HepG2 (cell line): ENCODE data around the gene PXMP4. TPM values are rescaled to one million over a fixed set of nuclear protein-coding genes. Genes with fewer than 3 reads are reported as not detected.

Experiments used
- ARNTL ChIP-seq: sonication (generic); formaldehyde crosslinking; IDR thresholded peaks from 2 replicates; pipeline ENCODE4 v1.4.0; 2020; ENCODE audit warnings: mild to moderate bottlenecking, missing genetic modification reagents
- CREB1 ChIP-seq, 2 experiments: fragments of 450-650 bp in 1 of 2; IDR thresholded peaks; 2 replicates each; pipeline ENCODE4 v1.6.1; 2016 to 2017; ENCODE audit warnings: control low read depth in 1 of 2, mild to moderate bottlenecking in 1 of 2, missing compliant biosample characterization in 1 of 2, missing genetic modification characterization in 1 of 2
- HDAC1 ChIP-seq: sonication (generic); formaldehyde crosslinking; IDR thresholded peaks from 2 replicates; pipeline ENCODE4 v1.5.1; 2020; ENCODE audit warnings: mild to moderate bottlenecking, missing genetic modification reagents
- MATR3 ChIP-seq: sonication (generic); formaldehyde crosslinking; IDR thresholded peaks from 2 replicates; pipeline ENCODE4 v1.4.0; 2020; ENCODE audit warnings: missing genetic modification reagents
- PATZ1 ChIP-seq: sonication (generic); formaldehyde crosslinking; IDR thresholded peaks from 2 replicates; pipeline ENCODE4 v1.4.0; 2020; ENCODE audit warnings: missing genetic modification reagents
- SKI ChIP-seq: fragments of 450-650 bp; IDR thresholded peaks from one replicate; pipeline ENCODE4 v1.6.1; 2018; ENCODE audit warnings: mild to moderate bottlenecking; ENCODE audit not compliant: partially characterized antibody
- SP140L ChIP-seq: sonication (generic); formaldehyde crosslinking; IDR thresholded peaks from 2 replicates; pipeline ENCODE4 v1.4.0; 2020; ENCODE audit warnings: missing genetic modification reagents, borderline replicate concordance
- SP4 ChIP-seq: sonication (generic); formaldehyde crosslinking; IDR thresholded peaks from 2 replicates; pipeline ENCODE4 v1.8.1; 2023; ENCODE audit warnings: mild to moderate bottlenecking, missing genetic modification reagents
- TARDBP ChIP-seq: sonication (generic); formaldehyde crosslinking; IDR thresholded peaks from 2 replicates; pipeline ENCODE4 v1.8.0; 2022; ENCODE audit warnings: mild to moderate bottlenecking, missing genetic modification reagents
- ZFP82 ChIP-seq: sonication (generic); formaldehyde crosslinking; IDR thresholded peaks from 2 replicates; pipeline ENCODE4 v1.5.1; 2020; ENCODE audit warnings: mild to moderate bottlenecking, missing genetic modification reagents, borderline replicate concordance
- ZNF768 ChIP-seq: sonication (generic); formaldehyde crosslinking; IDR thresholded peaks from 2 replicates; pipeline ENCODE4 v1.4.0; 2020; ENCODE audit warnings: missing genetic modification reagents
- polyA plus RNA-seq, 8 experiments: library from polyadenylated mRNA; depleted of rRNA in 3 of 8; stranded (reverse) in 7 of 8; unstranded in 1 of 8; fragments of >200 nt; fragmentation: Illumina TruSeq in 4 of 8; extraction: Trizol in 4 of 8; gene quantifications; 2 replicates each; pipeline versions ENCODE4 v1.2.1 to v1.2.3, GENCODE V29; 2011 to 2016; ENCODE audit warnings: low read depth in 4 of 8, missing spikeins in 1 of 8, mixed read lengths in 1 of 8; ENCODE audit not compliant: insufficient read depth in 1 of 8
- total RNA-seq, 5 experiments: library from RNA; depleted of rRNA; stranded (reverse); fragments of >200 nt; fragmentation: Illumina TruSeq; extraction: Trizol; gene quantifications; 2 replicates each; pipeline ENCODE4 v1.2.3, GENCODE V29; 2016; ENCODE audit warnings: low read depth in 1 of 5
- TF ChIP-seq, protein P1 (sequence below): sonication (generic); formaldehyde crosslinking; IDR thresholded peaks from 2 replicates; pipeline ENCODE4 v1.4.0; 2020; ENCODE audit warnings: mild to moderate bottlenecking, missing genetic modification reagents
- TF ChIP-seq, protein P2 (sequence below): sonication (generic); formaldehyde crosslinking; IDR thresholded peaks from 2 replicates; pipeline ENCODE4 v1.4.0; 2020; ENCODE audit warnings: mild to moderate bottlenecking, missing genetic modification reagents
- TF ChIP-seq, protein P3 (sequence below): sonication (generic); formaldehyde crosslinking; IDR thresholded peaks from 2 replicates; pipeline ENCODE4 v1.5.0; 2020; ENCODE audit warnings: mild to moderate bottlenecking, missing genetic modification reagents
- TF ChIP-seq, protein P4 (sequence below): sonication (generic); formaldehyde crosslinking; IDR thresholded peaks from 2 replicates; pipeline ENCODE4 v1.9.0; 2021; ENCODE audit warnings: missing genetic modification reagents, borderline replicate concordance
- TF ChIP-seq, protein P5 (sequence below): sonication (generic); formaldehyde crosslinking; conservative IDR thresholded peaks from 2 replicates; pipeline ENCODE4 v1.5.0; 2020; ENCODE audit warnings: missing genetic modification reagents

PXMP4 gene
- total and polyA plus RNA-seq, 2 of the 13 experiments (the other 11 are each of a cell fraction or from before 2014, with no cell fraction given), result not detected

DNA sequence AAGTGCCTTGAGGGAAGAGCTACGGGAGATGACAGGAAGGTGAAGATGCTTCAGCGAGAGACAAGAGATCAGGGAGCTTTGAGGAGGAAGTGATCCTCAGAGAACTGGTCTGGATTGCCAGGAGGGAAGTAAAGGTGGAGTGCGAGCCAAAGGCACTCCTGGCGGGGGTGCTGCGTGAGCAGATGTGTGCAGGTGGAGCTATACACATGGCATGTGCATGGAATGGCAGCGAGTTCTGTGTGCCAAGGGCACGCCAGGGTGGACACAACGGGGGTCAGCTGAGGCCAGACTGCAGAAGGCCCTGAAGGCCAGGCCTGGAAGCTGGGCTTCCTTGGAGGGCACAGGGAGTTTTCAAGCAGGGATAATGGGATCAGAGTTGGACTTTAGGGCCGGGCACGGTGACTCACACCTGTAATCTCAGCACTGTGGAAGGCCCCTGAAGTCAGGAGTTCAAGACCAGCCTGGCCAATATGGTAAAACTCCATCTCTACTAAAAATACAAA is 6.2 kb downstream of the PXMP4 start (continued):
- TF ChIP-seq, protein P1, sequence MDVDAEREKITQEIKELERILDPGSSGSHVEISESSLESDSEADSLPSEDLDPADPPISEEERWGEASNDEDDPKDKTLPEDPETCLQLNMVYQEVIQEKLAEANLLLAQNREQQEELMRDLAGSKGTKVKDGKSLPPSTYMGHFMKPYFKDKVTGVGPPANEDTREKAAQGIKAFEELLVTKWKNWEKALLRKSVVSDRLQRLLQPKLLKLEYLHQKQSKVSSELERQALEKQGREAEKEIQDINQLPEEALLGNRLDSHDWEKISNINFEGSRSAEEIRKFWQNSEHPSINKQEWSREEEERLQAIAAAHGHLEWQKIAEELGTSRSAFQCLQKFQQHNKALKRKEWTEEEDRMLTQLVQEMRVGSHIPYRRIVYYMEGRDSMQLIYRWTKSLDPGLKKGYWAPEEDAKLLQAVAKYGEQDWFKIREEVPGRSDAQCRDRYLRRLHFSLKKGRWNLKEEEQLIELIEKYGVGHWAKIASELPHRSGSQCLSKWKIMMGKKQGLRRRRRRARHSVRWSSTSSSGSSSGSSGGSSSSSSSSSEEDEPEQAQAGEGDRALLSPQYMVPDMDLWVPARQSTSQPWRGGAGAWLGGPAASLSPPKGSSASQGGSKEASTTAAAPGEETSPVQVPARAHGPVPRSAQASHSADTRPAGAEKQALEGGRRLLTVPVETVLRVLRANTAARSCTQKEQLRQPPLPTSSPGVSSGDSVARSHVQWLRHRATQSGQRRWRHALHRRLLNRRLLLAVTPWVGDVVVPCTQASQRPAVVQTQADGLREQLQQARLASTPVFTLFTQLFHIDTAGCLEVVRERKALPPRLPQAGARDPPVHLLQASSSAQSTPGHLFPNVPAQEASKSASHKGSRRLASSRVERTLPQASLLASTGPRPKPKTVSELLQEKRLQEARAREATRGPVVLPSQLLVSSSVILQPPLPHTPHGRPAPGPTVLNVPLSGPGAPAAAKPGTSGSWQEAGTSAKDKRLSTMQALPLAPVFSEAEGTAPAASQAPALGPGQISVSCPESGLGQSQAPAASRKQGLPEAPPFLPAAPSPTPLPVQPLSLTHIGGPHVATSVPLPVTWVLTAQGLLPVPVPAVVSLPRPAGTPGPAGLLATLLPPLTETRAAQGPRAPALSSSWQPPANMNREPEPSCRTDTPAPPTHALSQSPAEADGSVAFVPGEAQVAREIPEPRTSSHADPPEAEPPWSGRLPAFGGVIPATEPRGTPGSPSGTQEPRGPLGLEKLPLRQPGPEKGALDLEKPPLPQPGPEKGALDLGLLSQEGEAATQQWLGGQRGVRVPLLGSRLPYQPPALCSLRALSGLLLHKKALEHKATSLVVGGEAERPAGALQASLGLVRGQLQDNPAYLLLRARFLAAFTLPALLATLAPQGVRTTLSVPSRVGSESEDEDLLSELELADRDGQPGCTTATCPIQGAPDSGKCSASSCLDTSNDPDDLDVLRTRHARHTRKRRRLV (CRISPR knock-in tag), result no peak
- TF ChIP-seq MATR3 (CRISPR knock-in tag), result no peak
- TF ChIP-seq PATZ1, result no peak
- peak; percentile 22; the same call in 1 of the 2 replicates for TF ChIP-seq ZNF768 (CRISPR knock-in tag)
- TF ChIP-seq, protein P2, sequence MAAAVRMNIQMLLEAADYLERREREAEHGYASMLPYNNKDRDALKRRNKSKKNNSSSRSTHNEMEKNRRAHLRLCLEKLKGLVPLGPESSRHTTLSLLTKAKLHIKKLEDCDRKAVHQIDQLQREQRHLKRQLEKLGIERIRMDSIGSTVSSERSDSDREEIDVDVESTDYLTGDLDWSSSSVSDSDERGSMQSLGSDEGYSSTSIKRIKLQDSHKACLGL (CRISPR knock-in tag), result no peak
- TF ChIP-seq ZFP82 (CRISPR knock-in tag), result no peak
- 0 out of 2 replicates have a peak, but pooled peaks have one; percentile 23 for TF ChIP-seq SP4 (CRISPR knock-in tag)
- 0 out of 2 replicates have a peak, but pooled peaks have one; percentile 27 for TF ChIP-seq ARNTL (CRISPR knock-in tag)
- no peak for TF ChIP-seq SKI
- TF ChIP-seq, protein P3, sequence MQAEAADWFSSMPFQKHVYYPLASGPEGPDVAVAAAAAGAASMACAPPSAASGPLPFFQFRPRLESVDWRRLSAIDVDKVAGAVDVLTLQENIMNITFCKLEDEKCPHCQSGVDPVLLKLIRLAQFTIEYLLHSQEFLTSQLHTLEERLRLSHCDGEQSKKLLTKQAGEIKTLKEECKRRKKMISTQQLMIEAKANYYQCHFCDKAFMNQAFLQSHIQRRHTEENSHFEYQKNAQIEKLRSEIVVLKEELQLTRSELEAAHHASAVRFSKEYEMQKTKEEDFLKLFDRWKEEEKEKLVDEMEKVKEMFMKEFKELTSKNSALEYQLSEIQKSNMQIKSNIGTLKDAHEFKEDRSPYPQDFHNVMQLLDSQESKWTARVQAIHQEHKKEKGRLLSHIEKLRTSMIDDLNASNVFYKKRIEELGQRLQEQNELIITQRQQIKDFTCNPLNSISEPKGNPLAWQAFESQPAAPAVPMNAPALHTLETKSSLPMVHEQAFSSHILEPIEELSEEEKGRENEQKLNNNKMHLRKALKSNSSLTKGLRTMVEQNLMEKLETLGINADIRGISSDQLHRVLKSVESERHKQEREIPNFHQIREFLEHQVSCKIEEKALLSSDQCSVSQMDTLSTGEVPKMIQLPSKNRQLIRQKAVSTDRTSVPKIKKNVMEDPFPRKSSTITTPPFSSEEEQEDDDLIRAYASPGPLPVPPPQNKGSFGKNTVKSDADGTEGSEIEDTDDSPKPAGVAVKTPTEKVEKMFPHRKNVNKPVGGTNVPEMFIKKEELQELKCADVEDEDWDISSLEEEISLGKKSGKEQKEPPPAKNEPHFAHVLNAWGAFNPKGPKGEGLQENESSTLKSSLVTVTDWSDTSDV, result no peak; the same call in 1 of the 2 replicates
- no peak for TF ChIP-seq TARDBP (CRISPR knock-in tag)
- TF ChIP-seq CREB1 (IDR thresholded peaks at IDR 0.05), result no peak
- no peak for TF ChIP-seq CREB1 (CRISPR knock-in tag; IDR thresholded peaks at IDR 0.05)
- TF ChIP-seq, protein P4, sequence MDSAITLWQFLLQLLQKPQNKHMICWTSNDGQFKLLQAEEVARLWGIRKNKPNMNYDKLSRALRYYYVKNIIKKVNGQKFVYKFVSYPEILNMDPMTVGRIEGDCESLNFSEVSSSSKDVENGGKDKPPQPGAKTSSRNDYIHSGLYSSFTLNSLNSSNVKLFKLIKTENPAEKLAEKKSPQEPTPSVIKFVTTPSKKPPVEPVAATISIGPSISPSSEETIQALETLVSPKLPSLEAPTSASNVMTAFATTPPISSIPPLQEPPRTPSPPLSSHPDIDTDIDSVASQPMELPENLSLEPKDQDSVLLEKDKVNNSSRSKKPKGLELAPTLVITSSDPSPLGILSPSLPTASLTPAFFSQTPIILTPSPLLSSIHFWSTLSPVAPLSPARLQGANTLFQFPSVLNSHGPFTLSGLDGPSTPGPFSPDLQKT (CRISPR knock-in tag), result no peak
- no peak for TF ChIP-seq SP140L (CRISPR knock-in tag)
- no peak for TF ChIP-seq HDAC1
- TF ChIP-seq, protein P5, sequence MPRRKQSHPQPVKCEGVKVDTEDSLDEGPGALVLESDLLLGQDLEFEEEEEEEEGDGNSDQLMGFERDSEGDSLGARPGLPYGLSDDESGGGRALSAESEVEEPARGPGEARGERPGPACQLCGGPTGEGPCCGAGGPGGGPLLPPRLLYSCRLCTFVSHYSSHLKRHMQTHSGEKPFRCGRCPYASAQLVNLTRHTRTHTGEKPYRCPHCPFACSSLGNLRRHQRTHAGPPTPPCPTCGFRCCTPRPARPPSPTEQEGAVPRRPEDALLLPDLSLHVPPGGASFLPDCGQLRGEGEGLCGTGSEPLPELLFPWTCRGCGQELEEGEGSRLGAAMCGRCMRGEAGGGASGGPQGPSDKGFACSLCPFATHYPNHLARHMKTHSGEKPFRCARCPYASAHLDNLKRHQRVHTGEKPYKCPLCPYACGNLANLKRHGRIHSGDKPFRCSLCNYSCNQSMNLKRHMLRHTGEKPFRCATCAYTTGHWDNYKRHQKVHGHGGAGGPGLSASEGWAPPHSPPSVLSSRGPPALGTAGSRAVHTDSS, result no peak
